ENCODE data around the gene IL13RA2. TPM values are rescaled to one million over a fixed set of nuclear protein-coding genes. Genes with fewer than 3 reads are reported as not detected.
A peak's percentile ranks its signal among the peaks of the same experiment; 100 is the strongest.

Gene IL13RA2
- total RNA-seq, 1 experiment from 2014 or later = 2.4 TPM

DNA sequence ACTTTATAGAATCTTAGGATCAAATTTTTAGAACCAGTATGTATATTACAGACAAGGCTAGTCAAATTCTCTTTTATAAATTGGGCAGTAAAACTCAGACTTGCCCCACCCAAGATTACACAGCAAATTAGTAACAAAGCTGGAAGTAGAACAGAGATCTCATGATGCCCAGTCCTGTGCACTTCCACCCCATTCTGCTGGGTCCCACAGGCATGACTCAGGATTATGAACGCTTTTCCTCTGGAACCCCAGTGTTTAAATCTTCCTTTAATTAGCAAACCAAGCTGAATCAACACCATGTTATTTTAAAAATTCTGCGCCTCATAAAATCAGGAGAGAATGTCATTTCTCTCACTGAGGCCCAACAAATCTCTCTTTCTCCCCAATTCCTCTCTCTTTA, 1.5 kb upstream of the IL13RA2 start:
- H3K36me3 ChIP-seq = no peaks in the 10 kb centered on the region
- H3K9me3 ChIP-seq = no peaks in the 10 kb centered on the region; the same call in 1 of the 2 replicates
- no peak overlapping the region for H3K4me3 ChIP-seq
- H3K27me3 ChIP-seq = no peaks in the 10 kb centered on the region
- DNase-seq = peak; percentile 25

DNA sequence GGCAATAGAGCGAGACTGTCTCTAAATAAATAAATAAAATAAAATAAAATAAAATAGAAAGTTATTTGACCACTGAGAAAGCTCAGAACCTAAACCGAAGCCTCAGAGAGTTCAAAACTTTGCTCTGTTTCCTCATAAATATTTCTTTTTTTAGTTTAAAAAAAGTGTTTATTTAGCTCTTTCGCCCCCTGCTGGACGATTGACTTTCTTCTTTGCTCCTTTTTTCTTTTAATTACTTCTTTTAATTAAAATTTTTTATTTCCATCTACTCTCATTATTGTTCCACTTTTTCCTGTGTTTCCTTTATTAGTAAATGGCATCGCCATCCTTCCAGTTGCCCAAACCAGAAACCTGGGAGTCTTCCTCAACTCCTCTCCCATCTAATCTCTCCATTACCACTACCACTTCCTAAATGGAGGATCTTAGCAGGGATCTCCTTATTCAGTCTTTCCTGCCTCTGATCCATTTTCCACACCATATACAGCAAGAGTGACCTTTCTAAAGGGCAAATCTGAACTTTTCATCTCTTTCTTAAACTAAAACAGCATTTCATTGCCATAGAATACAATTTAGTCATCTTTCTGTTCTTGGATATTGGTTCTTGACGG, 728 bp upstream of the IL13RA2 start:
- Histone ChIP-seq H3K36me3 (no peaks in the 10 kb centered on the region), H3K4me3 (no peak overlapping the region), H3K9me3 (no peaks in the 10 kb centered on the region; the same call in 1 of the 2 replicates), H3K27me3 (no peaks in the 10 kb centered on the region)
- DNase-seq = no peak

DNA sequence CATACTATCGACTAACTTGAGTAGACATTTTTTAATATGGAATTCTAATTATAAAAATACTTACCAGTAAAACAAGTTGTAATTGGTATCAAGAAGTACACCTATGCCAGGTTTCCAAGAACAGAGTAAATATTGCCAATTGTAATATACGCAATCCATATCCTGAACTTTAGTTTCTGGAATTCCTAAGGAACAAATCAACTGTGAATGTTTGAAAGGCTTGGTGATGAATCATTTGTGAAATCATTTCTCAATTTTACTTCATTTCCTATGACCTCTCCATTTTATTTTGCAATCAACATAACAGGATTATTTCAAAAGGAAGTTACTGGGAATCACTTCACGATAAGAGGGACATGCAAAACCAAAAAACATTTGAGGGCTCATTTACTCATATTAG, 3.7 kb downstream of the IL13RA2 start:
- no peak overlapping the region for H3K4me3 ChIP-seq
- no peak for DNase-seq
- no peaks in the 10 kb centered on the region for H3K27me3 ChIP-seq
- H3K9me3 ChIP-seq = no peaks in the 10 kb centered on the region
- no peaks in the 10 kb centered on the region for H3K36me3 ChIP-seq

- Histone ChIP-seq H3K9me3 (no peaks in the 10 kb centered on the region), H3K27me3 (no peaks in the 10 kb centered on the region), H3K4me3 (no peak overlapping the region), H3K36me3 (no peaks in the 10 kb centered on the region)
- DNase-seq = no peak
Observed at GRCh38 chrX:115011428-115011827, 6.0 kb downstream of the IL13RA2 start.

- Histone ChIP-seq H3K4me3 (no peak overlapping the region), H3K9me3 (no peaks in the 10 kb centered on the region), H3K27me3 (no peaks in the 10 kb centered on the region), H3K36me3 (no peaks in the 10 kb centered on the region)
- no peak for DNase-seq
Observed at GRCh38 chrX:114999906-115000305, 17.5 kb downstream of the IL13RA2 start.

GRCh38 chrX:114997779-114998178, 19.6 kb downstream of the IL13RA2 start:
- Histone ChIP-seq H3K4me3 (no peak overlapping the region), H3K27me3 (no peaks in the 10 kb centered on the region), H3K9me3 (no peaks in the 10 kb centered on the region), H3K36me3 (no peaks in the 10 kb centered on the region)
- no peak for DNase-seq

DNA sequence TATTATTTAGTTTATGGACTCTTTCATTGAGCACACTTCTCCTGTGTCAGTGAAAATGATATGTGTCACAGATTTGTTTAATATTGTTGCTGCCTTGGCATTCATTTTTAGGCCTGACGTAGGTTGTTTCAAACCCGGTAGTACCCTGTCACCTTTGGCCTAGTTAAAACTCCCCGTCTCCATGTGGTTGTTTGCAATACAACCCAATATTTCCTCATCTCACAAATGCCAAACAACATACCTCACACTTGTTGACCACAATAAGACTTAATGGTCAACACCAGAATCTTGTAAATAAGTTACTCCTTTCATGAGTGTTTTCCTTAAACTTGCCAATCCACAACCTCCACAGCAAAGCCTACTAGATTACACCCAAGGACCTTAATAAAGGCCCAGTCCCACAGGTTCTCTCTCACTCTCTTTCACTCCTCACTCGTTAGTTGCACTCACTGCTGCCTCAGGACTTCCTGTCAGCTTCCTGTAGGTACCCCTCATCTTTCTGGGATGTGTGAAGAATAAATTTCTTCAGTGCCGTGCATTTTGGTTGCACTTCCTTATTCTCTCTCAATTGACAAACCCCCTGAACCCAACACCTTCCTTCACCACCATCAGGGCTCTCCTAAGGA, 31.3 kb downstream of the IL13RA2 start:
- Histone ChIP-seq H3K9me3 (no peaks in the 10 kb centered on the region), H3K36me3 (no peaks in the 10 kb centered on the region), H3K4me3 (no peak overlapping the region), H3K27me3 (no peaks in the 10 kb centered on the region)
- DNase-seq = no peak

DNA sequence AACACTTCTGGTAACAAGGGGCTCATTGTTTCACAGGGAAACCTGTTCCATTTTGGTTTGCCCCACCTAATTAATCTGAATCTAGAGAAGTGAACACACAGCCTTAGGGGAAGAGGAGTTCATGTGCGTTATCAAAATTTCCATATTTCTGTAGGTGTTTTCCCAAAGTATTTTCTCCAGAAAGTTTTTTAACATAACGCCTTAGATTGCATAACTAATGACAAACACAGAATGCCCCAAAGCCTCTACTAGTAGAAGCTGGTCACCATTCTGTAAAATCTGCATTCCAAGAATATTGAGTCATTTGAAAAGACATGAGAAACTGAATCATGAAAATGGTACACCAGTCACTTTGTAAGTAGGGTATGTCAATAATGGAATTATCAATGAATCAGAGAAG, 41.1 kb downstream of the IL13RA2 start:
- no peak overlapping the region for H3K4me3 ChIP-seq
- no peaks in the 10 kb centered on the region for H3K9me3 ChIP-seq
- H3K27me3 ChIP-seq = no peaks in the 10 kb centered on the region
- no peak for DNase-seq
- H3K36me3 ChIP-seq = no peaks in the 10 kb centered on the region

- Histone ChIP-seq H3K36me3 (no peaks in the 10 kb centered on the region), H3K27me3 (no peaks in the 10 kb centered on the region), H3K4me3 (no peak overlapping the region), H3K9me3 (no peaks in the 10 kb centered on the region)
- DNase-seq = no peak
Observed at GRCh38 chrX:114973013-114973412, 44.4 kb downstream of the IL13RA2 start.

DNA sequence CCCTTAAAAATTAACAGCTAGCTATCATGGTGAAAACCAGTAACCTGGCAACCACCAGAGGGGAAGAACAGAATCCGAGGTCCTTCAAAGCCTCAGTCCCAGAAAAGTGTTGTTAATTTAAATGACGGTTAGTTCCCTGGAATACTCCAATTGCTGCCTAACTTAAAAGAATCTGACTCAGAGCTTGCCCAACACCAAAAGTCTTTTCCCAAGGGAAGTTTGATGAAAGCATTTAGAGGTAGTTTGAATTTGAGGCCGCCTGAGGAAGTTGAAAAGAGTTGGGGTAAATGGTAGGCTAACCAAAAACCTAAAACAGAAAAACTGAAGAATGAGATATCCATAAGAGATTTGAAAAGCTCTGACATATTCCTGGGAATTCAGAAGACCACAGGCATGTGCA, 46.6 kb downstream of the IL13RA2 start:
- DNase-seq = no peak
- no peaks in the 10 kb centered on the region for H3K9me3 ChIP-seq

GRCh38 chrX:114964374-114964773, 53.0 kb downstream of the IL13RA2 start:
- no peak for DNase-seq
- no peaks in the 10 kb centered on the region for H3K9me3 ChIP-seq
- H3K4me3 ChIP-seq = no peak overlapping the region
- no peaks in the 10 kb centered on the region for H3K36me3 ChIP-seq
- no peaks in the 10 kb centered on the region for H3K27me3 ChIP-seq

More for the DNA sequence above, 46.6 kb downstream of the IL13RA2 start:
- Histone ChIP-seq H3K27me3 (no peaks in the 10 kb centered on the region), H3K36me3 (no peaks in the 10 kb centered on the region), H3K4me3 (no peak overlapping the region)

DNA sequence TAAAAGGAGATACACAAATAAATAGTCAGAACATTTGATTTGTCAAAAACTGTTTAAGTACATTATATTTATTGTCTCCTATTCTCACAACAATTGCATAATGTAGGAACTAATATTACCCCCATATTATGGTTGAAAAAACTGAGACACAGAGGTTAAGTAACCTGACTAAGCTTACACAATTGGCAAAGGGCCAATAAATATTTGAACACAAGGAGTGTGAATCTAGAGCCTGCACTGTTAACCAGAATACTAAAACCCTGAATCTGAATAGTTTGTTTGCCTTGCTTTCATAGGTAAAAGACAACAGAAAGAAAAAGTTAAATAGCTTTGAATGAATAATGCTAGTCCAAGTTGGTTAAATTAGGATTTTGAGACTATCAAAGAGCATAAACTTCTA, 55.2 kb downstream of the IL13RA2 start:
- Histone ChIP-seq H3K4me3 (no peak overlapping the region), H3K9me3 (no peaks in the 10 kb centered on the region), H3K27me3 (no peaks in the 10 kb centered on the region), H3K36me3 (no peaks in the 10 kb centered on the region)
- DNase-seq = no peak

- no peaks in the 10 kb centered on the region for H3K9me3 ChIP-seq
- no peak for DNase-seq
- no peaks in the 10 kb centered on the region for H3K27me3 ChIP-seq
- no peak overlapping the region for H3K4me3 ChIP-seq
- no peaks in the 10 kb centered on the region for H3K36me3 ChIP-seq
Observed at GRCh38 chrX:114959729-114960128, 57.7 kb downstream of the IL13RA2 start.

Other genes with a start within 250 kb of the IL13RA2 start
- gene RBMXL3, start 171.8 kb upstream of the IL13RA2 start, total RNA-seq (2014; rRNA removed; shearing (Covaris generic); ENCODE audit: low replicate concordance) = not detected in 2 replicates
- 0.46 and 1.1 TPM in 2 replicates for gene LRCH2, start 216.5 kb upstream of the IL13RA2 start, total RNA-seq (2014; rRNA removed; shearing (Covaris generic); ENCODE audit: low replicate concordance)

Measured in MG63 (cell line).